HG02852 (cell line): ENCODE data around the gene MORC3.
A peak's percentile ranks its signal among the peaks of the same experiment; 100 is the strongest.

Experiments
- ATAC-seq: cut with Tn5 transposase; IDR thresholded peaks from one replicate; pipeline ENCODE4 v1.9.1; 2021; ENCODE audit warnings: mild to moderate bottlenecking, moderate library complexity; ENCODE audit not compliant: unreplicated experiment

Gene MORC3

DNA sequence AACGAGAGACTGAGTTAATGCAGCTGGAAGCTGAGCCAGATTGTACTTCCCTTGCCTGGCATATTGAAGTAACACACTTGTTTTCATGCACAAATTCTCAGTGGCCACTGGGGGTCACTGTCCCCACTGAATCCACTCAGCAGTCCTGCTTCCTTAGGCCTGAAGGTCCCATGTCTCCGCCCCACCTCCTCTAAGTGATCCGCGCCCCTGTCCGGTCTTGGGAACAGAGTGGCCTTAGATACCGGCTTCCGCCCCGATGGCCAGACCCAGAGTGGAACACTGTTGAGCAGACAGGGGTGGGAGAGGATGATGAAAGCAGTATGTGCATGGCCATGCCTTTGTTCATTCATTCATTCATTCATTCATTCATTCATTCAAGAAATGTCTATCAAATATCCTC lies 100.0 kb downstream of the MORC3 start:
- peak; percentile 80 for ATAC-seq

DNA sequence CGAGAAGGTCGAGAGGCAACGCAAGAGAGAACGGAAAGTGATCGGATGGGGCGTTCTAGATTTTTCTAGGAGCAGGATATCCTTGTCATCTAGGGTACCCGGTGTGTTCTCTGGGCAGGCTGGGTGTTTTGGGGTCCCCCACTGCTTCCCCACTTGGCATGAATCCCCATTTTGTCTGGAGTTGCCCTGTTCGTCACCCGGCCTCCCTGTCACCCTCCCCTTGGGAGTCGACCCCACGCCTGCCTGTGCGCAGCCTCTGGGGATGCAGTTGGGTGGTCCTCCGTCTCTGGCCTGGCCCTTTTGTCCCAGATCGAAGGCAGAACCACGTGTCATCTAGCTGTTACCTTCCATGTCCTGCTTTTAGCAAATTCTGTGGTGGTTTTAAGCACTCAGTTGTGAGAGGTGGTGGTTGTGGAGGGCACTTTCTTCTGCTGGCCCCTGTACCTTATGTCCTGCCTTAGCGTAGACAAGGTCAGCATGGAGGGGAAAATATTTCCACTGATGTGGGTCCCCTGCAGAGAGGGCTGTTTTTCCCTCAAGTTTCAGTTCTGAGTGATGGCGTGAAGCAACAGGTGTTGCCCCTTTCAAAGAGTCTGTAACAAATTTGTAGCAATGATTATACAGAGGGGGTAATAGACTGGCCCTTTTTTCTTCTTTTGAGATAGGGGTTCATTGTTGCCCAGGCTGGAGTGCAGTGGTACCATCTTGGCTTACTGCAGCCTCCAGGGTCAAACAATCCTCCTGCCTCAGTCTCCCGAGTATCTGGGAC lies 100.8 kb downstream of the MORC3 start:
- ATAC-seq: no peak

DNA sequence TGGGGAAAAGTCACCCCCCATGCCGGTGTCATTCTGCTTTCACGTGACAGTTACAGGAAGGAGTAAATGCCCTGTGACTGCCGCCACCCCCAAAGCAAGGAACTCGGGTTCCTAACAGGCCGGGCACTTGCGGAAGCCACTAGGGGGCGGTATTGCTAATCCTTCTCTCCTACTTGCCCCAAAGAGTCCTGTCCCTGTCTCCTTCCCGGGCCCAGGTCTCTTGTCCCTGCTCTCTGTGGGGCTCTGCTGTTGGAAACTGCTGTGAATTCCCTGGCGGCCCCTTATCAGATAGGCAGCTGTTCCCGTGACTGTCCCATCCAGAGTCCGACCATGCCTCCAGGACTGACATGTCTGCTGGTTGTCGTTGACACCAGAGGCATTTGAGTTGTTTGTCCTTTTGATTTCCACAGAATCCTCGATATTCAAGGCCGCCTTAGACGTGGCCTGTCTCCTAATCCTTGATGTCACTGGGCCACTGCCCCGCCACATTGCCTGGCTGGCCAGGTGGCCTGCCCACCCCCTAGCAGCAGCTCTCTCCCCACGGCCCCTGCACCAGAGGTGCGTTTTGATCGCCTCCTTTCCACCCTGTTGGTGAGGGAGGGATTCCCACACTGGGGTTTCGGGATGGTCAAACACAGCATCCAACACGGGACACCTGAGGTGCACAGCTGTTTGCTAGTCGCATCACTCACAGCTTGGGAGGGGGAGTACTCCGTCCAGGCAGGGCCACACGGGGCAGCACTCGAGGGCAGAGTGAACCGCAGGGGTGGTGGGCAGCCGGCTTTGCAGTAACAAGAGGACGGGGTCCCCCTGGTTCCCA lies 102.5 kb downstream of the MORC3 start:
- ATAC-seq: no peak

DNA sequence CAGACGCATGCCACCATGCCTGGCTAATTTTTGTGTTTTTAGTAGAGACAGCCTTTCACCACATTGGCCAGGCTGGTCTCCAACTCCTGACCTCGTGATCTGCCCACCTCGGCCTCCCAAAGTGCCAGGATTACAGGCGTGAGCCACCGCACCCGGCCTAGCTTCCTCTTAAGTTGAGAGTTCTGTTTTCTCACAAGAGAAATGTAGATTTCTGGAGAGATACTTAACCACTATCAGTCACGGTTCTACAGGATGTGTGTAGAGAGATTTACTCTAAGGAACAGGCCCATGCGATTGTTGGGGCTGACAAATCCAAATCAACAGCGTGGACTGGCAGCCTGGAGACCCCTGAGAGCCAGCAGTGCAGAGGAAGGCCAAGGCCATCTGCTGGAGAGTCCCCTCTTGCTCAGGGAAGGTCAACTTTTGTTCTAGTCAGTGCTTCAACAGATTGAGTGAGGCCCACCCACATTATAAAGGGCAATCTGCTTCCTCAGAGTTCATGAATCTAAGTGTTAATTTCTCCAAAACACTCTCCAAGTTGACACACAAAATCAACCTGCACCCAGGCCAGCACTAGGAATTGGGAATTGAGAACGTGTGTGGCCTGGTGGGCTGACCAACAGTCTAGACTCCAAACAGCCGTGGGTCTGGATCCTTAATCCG lies 103.9 kb downstream of the MORC3 start:
- no peak for ATAC-seq

DNA sequence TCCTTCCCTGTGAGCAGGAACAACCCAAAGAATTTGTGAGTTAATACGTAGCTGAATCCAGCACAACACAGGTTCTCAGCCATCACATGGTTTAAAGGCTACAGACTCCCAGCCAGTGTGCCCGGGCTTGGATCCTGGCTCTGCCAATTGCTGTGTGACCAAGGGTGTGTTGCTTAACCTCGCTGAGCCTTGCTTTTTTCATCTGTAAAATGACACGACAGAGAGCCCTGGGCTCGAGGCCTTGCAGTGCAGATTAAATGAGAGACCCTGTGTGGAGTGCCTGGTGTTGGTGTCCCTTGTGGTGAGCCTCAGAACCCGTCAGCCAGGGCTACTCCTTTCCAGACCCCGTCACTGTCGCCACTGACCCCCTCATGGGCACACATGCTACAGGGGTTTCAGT lies 104.6 kb downstream of the MORC3 start:
- no peak for ATAC-seq

DNA sequence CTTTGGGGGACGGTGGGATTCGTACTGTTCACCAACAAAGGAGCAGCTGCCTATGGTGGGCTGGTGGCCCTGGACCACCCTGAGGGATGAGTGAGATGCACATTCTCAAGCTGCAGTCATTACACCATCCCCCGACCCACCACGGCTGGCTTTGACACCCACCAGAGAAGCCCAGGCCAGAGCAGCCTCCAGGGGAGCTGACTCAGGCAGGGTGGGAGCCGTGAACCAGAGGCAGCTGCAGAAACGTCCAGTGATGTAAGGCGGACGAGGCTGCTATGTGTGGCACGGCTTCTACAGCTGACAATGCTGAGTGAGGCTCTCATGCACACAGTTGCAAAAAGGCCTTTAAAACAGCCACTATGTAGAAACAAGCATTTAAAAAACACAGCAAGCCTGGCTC lies 105.3 kb downstream of the MORC3 start:
- no peak for ATAC-seq
